BJ (cell line): ENCODE data around the gene ANKRD42. TPM values are rescaled to one million over a fixed set of nuclear protein-coding genes. Genes with fewer than 3 reads are reported as not detected.
"Not testable (repeated sequence)": the region's sequence is repeated elsewhere in the genome, so short reads cannot be mapped to it uniquely, and the experiment has no call there.

Experiments
- CTCF ChIA-PET: fragments of 350-600 bp; formaldehyde crosslinking; extraction: SDS; loops from one replicate; lab custom pipeline; 2021; ENCODE audit warnings: antibody characterized with exemption, inconsistent platforms; lab: Yijun Ruan, JAX
- POLR2A ChIA-PET: fragments of 300-600 bp; sonication (Branson Sonifier 250); formaldehyde crosslinking; extraction: SDS; loops from one replicate; lab custom pipeline; 2021; ENCODE audit warnings: antibody characterized with exemption; lab: Charles Lee
- DNase-seq: peaks from one replicate; pipeline ENCODE4 v3.0.0-alpha.2; 2011; ENCODE audit warnings: low read depth
- H3K27me3 ChIP-seq: 2 replicates; pipeline ENCODE4 v1.6.0; 2011; ENCODE audit warnings: low read length; ENCODE audit not compliant: control insufficient read depth, insufficient read depth
- H3K36me3 ChIP-seq: 2 replicates; pipeline ENCODE4 v1.5.1; 2011; ENCODE audit warnings: low read length; ENCODE audit not compliant: control insufficient read depth, insufficient read depth
- H3K4me3 ChIP-seq: 2 replicates; pipeline ENCODE4 v1.5.1; 2011; ENCODE audit warnings: low read depth, mild to moderate bottlenecking, control low read depth, low read length
- polyA plus RNA-seq: library from polyadenylated mRNA; depleted of rRNA; stranded (reverse); fragments of >200 nt; gene quantifications from 2 replicates; pipeline ENCODE4 v1.2.3, GENCODE V29; 2011
- TF ChIP-seq, protein P1 (sequence below): IDR thresholded peaks from 2 replicates; pipeline ENCODE4 v1.5.1; 2011; ENCODE audit warnings: low read depth, mild to moderate bottlenecking, control low read depth, inconsistent platforms, low read length, moderate library complexity; ENCODE audit not compliant: insufficient read depth

Gene ANKRD42
- polyA plus RNA-seq, 1 experiment, result 5.1 TPM

DNA sequence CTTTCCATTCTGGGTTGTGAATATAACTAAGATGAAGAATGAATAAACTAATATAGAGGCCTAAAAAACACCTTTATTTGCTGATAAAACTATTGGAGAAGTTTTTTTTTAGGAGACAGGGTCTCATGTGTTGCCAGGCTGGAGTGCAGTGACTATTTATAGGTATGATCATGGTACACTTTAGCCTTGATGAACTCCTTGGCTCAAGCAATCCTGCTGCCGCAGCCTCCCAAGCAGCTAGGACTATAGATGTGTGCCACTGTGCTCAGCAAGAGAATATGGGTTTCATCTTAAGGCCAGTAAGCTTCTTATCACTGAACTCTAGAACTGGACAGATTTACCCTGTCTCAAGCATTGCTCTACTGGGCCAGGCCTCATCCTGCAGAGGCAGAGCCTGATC, 66.0 kb downstream of the ANKRD42 start:
- ChIA-PET POLR2A (no interaction called here), CTCF (no interaction called here)
- Histone ChIP-seq H3K36me3 (peaks cover 2% of the 10 kb centered on the region; the same call in 1 of the 2 replicates), H3K27me3 (no peaks in the 10 kb centered on the region), H3K4me3 (no peak overlapping the region)
- TF ChIP-seq, protein P1, sequence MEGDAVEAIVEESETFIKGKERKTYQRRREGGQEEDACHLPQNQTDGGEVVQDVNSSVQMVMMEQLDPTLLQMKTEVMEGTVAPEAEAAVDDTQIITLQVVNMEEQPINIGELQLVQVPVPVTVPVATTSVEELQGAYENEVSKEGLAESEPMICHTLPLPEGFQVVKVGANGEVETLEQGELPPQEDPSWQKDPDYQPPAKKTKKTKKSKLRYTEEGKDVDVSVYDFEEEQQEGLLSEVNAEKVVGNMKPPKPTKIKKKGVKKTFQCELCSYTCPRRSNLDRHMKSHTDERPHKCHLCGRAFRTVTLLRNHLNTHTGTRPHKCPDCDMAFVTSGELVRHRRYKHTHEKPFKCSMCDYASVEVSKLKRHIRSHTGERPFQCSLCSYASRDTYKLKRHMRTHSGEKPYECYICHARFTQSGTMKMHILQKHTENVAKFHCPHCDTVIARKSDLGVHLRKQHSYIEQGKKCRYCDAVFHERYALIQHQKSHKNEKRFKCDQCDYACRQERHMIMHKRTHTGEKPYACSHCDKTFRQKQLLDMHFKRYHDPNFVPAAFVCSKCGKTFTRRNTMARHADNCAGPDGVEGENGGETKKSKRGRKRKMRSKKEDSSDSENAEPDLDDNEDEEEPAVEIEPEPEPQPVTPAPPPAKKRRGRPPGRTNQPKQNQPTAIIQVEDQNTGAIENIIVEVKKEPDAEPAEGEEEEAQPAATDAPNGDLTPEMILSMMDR, result no peak
- no peak for DNase-seq

DNA sequence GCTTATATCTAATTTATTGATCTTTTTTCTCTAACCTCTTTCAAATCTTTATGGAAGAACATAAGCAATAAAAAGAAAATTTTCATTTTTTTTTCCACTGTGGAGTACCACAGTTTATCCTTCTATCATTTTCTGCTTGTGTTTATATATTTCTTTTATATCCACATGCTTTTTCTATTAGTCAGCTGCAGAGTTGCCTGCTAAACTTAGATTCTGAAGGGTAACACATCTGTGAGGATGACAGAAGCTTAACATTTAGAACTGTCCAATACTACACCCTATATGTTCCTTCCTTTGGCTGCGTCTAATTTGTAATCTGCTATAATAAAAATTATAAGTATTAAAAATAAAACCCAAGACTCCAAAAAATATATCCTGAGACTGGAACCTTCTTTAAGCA, 71.8 kb downstream of the ANKRD42 start:
- Histone ChIP-seq H3K27me3 (no peaks in the 10 kb centered on the region), H3K4me3 (no peak overlapping the region), H3K36me3 (peaks cover 4% of the 10 kb centered on the region; the same call in 1 of the 2 replicates)
- POLR2A ChIA-PET, result interaction anchor here (0.8 kb wide), 1 partner anchor 364 kb away, joined by 5 read pairs; the partner anchor contains the start of gene DDIAS
- CTCF ChIA-PET, result interaction anchor here (1.3 kb wide), 1 partner anchor 15 kb away, joined by 3 read pairs; no protein-coding TSS in a partner anchor
- no peak for DNase-seq
- TF ChIP-seq, protein P1, result no peak

- POLR2A ChIA-PET, H3K36me3 ChIP-seq, H3K4me3 ChIP-seq, H3K27me3 ChIP-seq, CTCF ChIA-PET, DNase-seq: not testable (repeated sequence)
Observed at GRCh38 chr11:83269080-83269479, 75.6 kb downstream of the ANKRD42 start.

DNA sequence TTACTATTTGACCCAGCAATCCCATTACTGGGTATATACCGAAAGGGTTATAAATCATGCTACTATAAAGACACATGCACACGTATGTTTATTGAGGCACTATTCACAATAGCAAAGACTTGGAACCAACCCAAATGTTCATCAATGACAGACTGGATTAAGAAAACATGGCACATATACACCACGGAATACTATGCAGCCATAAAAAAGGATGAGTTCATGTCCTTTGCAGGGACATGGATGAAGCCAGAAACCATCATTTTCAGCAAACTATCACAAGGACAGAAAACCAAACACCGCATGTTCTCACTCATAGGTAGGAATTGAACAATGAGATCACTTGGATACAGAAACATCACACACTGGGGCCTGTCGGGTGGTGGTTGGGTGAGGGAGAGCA, 78.2 kb downstream of the ANKRD42 start:
- CTCF ChIA-PET, H3K36me3 ChIP-seq, POLR2A ChIA-PET: not testable (repeated sequence)

DNA sequence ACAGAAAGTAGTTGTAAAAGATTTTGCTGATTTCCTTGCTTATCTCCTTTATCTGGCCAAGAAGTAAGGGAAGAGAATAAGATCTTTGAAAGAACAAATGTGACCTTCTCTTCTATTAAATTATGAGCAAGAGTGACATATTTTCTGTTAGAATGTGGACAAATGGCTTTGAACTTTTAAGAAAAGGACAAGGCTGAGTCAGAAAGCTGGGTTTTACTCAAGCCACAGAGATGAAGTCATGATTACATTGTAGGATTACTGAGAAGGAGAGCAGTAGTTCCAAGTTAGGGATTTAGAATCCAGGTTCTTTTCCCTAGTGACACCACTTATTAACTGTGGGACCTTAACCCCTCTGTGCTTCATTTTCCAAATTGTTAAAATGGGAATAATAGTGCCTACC, 79.1 kb downstream of the ANKRD42 start:
- H3K4me3 ChIP-seq, result no peak overlapping the region
- TF ChIP-seq, protein P1, result no peak
- POLR2A ChIA-PET, result no interaction called here
- CTCF ChIA-PET, result interaction anchor here (1.0 to 1.4 kb wide), 2 partner anchors 12 to 20 kb away, joined by 3 read pairs; no protein-coding TSS in a partner anchor
- H3K27me3 ChIP-seq, result no peaks in the 10 kb centered on the region
- DNase-seq, result peak; percentile 57
- peaks cover 1% of the 10 kb centered on the region; the same call in 1 of the 2 replicates for H3K36me3 ChIP-seq

More for the DNA sequence above, 78.2 kb downstream of the ANKRD42 start:
- DNase-seq, H3K4me3 ChIP-seq, H3K27me3 ChIP-seq: not testable (repeated sequence)

- Histone ChIP-seq H3K36me3 (peaks cover 1% of the 10 kb centered on the region; the same call in 1 of the 2 replicates), H3K27me3 (no peaks in the 10 kb centered on the region), H3K4me3 (no peak overlapping the region)
- no peak for DNase-seq
- ChIA-PET POLR2A (no interaction called here), CTCF (interaction anchor here (0.7 kb wide), 1 partner anchor 545 kb away, joined by 3 read pairs; no protein-coding TSS in a partner anchor)
- TF ChIP-seq, protein P1, result no peak
Observed at GRCh38 chr11:83275888-83276641, 82.6 kb downstream of the ANKRD42 start.
